Measurements from ENCODE around the gene FUT4.

The FUT4 gene

GRCh38 chr11:94585399-94585798 is 41.7 kb downstream of the FUT4 start:
- H3K4me1 ChIP-seq, result no peaks in the 10 kb centered on the region
- H3K9me3 ChIP-seq (ENCODE audit: control insufficient read depth, low read length), result no peaks in the 10 kb centered on the region
- no peaks in the 10 kb centered on the region for H3K27me3 ChIP-seq (ENCODE audit: control insufficient read depth, insufficient read depth, low read length)
- no peak overlapping the region for H3K27ac ChIP-seq
- no peak overlapping the region for H2AFZ ChIP-seq
- TF ChIP-seq, protein P1, sequence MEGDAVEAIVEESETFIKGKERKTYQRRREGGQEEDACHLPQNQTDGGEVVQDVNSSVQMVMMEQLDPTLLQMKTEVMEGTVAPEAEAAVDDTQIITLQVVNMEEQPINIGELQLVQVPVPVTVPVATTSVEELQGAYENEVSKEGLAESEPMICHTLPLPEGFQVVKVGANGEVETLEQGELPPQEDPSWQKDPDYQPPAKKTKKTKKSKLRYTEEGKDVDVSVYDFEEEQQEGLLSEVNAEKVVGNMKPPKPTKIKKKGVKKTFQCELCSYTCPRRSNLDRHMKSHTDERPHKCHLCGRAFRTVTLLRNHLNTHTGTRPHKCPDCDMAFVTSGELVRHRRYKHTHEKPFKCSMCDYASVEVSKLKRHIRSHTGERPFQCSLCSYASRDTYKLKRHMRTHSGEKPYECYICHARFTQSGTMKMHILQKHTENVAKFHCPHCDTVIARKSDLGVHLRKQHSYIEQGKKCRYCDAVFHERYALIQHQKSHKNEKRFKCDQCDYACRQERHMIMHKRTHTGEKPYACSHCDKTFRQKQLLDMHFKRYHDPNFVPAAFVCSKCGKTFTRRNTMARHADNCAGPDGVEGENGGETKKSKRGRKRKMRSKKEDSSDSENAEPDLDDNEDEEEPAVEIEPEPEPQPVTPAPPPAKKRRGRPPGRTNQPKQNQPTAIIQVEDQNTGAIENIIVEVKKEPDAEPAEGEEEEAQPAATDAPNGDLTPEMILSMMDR (IDR thresholded peaks at IDR 0.05), result no peak
- no peaks in the 10 kb centered on the region for H3K79me2 ChIP-seq
- H3K4me3 ChIP-seq (ENCODE audit: low read depth, low read length), result no peak overlapping the region
- H3K4me2 ChIP-seq (ENCODE audit: low read length), result no peak overlapping the region
- H3K36me3 ChIP-seq (ENCODE audit: control insufficient read depth, insufficient read depth, low read length), result no peaks in the 10 kb centered on the region
- H3K9ac ChIP-seq, result no peak overlapping the region

DNA sequence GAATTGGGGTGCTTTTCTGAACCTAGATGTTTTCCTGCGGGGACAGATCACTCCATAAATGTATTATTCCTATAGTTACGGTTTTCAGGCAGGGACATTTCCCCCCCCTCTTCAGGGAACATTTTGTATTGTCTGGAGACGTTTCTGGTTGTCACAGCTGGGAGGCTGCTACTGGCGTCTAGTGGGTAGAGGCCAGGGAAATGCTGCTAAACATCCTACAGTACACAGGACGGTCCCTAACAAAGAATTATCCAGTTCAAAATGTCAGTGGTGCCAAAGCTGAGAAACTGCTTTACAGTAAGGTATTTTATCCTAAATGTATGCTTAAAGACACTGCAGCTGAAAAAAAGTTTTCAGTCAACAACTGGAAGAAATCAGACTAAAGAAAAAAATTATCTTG is 42.8 kb downstream of the FUT4 start:
- Histone ChIP-seq H3K9me3 (ENCODE audit: control insufficient read depth, low read length) (no peaks in the 10 kb centered on the region), H3K36me3 (ENCODE audit: control insufficient read depth, insufficient read depth, low read length) (no peaks in the 10 kb centered on the region), H3K4me3 (ENCODE audit: low read depth, low read length) (no peak overlapping the region), H3K27ac (no peak overlapping the region), H2AFZ (no peak overlapping the region), H3K4me2 (ENCODE audit: low read length) (no peak overlapping the region), H3K4me1 (no peaks in the 10 kb centered on the region), H3K9ac (no peak overlapping the region), H3K27me3 (ENCODE audit: control insufficient read depth, insufficient read depth, low read length) (no peaks in the 10 kb centered on the region), H3K79me2 (no peaks in the 10 kb centered on the region)
- TF ChIP-seq, protein P1 (IDR thresholded peaks at IDR 0.05), result no peak

DNA sequence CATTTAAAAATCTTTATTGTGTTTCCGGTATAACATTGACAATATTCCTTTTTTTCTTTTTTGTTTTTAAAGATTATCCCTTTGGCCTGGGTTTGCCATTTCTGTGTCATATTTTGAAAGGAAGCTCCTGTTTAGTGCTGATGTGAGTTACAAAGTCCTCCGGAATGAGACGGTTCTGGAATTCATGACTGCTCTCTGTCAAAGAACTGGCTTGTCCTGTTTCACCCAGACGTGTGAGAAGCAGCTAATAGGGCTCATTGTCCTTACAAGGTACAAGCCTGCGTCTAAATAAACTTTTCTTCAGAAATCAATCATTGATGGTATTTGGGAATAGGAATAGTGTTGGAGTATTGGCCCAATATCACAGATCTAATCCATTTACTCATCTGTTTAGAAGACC is 43.3 kb downstream of the FUT4 start:
- Histone ChIP-seq H2AFZ (no peak overlapping the region), H3K27ac (no peak overlapping the region), H3K27me3 (ENCODE audit: control insufficient read depth, insufficient read depth, low read length) (no peaks in the 10 kb centered on the region), H3K4me3 (ENCODE audit: low read depth, low read length) (no peak overlapping the region), H3K9ac (no peak overlapping the region), H3K79me2 (no peaks in the 10 kb centered on the region), H3K4me1 (no peaks in the 10 kb centered on the region), H3K9me3 (ENCODE audit: control insufficient read depth, low read length) (no peaks in the 10 kb centered on the region), H3K36me3 (ENCODE audit: control insufficient read depth, insufficient read depth, low read length) (no peaks in the 10 kb centered on the region), H3K4me2 (ENCODE audit: low read length) (no peak overlapping the region)
- TF ChIP-seq, protein P1 (IDR thresholded peaks at IDR 0.05), result no peak

GRCh38 chr11:94588366-94588942 is 44.7 kb downstream of the FUT4 start:
- TF ChIP-seq, protein P1 (IDR thresholded peaks at IDR 0.05), result no peak
- H3K4me3 ChIP-seq (ENCODE audit: low read depth, low read length), result no peak overlapping the region
- no peaks in the 10 kb centered on the region for H3K79me2 ChIP-seq
- H3K27me3 ChIP-seq (ENCODE audit: control insufficient read depth, insufficient read depth, low read length), result no peaks in the 10 kb centered on the region
- no peak overlapping the region for H3K9ac ChIP-seq
- H3K27ac ChIP-seq, result no peak overlapping the region
- H3K9me3 ChIP-seq (ENCODE audit: control insufficient read depth, low read length), result no peaks in the 10 kb centered on the region
- no peaks in the 10 kb centered on the region for H3K4me1 ChIP-seq
- no peaks in the 10 kb centered on the region for H3K36me3 ChIP-seq (ENCODE audit: control insufficient read depth, insufficient read depth, low read length)
- H3K4me2 ChIP-seq (ENCODE audit: low read length), result no peak overlapping the region
- H2AFZ ChIP-seq, result peak overlapping the region; percentile 17

- Histone ChIP-seq H3K9me3 (ENCODE audit: control insufficient read depth, low read length) (no peaks in the 10 kb centered on the region), H3K4me2 (ENCODE audit: low read length) (no peak overlapping the region), H3K9ac (no peak overlapping the region), H3K27ac (no peak overlapping the region), H3K4me3 (ENCODE audit: low read depth, low read length) (no peak overlapping the region), H3K79me2 (no peaks in the 10 kb centered on the region), H3K4me1 (no peaks in the 10 kb centered on the region), H3K36me3 (ENCODE audit: control insufficient read depth, insufficient read depth, low read length) (no peaks in the 10 kb centered on the region), H2AFZ (no peak overlapping the region), H3K27me3 (ENCODE audit: control insufficient read depth, insufficient read depth, low read length) (no peaks in the 10 kb centered on the region)
- TF ChIP-seq, protein P1 (IDR thresholded peaks at IDR 0.05), result no peak
Observed at GRCh38 chr11:94590352-94591041, 46.8 kb downstream of the FUT4 start.

Measured in parathyroid adenoma (tissue), 2 donors.